ENCODE results near the gene GPR139. TPM values are rescaled to one million over a fixed set of nuclear protein-coding genes. Genes with fewer than 3 reads are reported as not detected.

GPR139 gene
- total and polyA plus RNA-seq, 4 donors: not detected

DNA sequence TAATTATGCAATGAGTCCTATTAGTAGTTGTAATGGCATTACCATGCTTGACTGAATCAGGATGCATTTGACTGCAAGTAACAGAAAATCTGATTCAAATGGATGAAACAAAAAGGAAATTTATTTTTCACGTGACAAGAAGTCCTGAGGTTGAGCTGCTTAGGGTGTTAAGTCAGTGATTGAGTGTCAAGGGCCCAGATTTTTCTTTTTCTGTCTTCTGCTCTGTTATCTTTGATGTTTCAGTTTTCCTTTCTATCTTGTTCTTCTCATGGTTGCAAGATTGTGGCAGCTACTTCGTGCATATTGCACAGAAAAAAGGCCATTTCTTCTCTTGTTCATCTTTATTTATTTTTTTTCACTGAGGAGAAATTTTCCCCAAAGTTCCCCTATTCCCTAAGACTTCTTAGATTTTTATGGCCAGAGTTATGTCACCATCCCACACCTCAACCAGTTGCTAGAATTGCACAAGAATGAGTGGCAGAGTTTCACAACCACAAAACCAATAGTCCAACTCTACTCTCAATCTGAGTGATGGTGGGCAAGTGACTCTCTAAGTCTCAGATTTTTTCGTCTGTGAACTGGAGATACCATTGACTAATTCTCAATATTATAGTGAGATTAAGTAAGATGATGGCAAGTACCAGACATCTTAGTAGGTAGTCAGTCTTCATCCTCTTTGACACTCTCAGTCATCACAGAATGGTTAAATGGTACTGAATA lies 15.7 kb upstream of the GPR139 start:
- Histone ChIP-seq H3K27ac (ENCODE audit: low read depth in 1 of 2, low read length in 2 of 2) (no peak overlapping the region), H3K4me1 (ENCODE audit: control insufficient read depth in 4 of 4, insufficient read depth in 4 of 4, low read length in 3 of 4) (no peaks in the 10 kb centered on the region), H3K9me3 (ENCODE audit: control insufficient read depth in 4 of 4, low read length in 3 of 4) (no peaks in the 10 kb centered on the region), H3K36me3 (ENCODE audit: control insufficient read depth in 4 of 4, insufficient read depth in 3 of 4, low read depth in 1 of 4, low read length in 3 of 4) (no peaks in the 10 kb centered on the region), H3K9ac (ENCODE audit: low read depth in 1 of 2, low read length in 2 of 2) (no peak overlapping the region), H3K27me3 (ENCODE audit: control insufficient read depth in 4 of 4, insufficient read depth in 4 of 4, low read length in 3 of 4) (peaks cover 0 to 6% (median under 1%) of the 10 kb centered on the region in 4 donors), H3K4me3 (ENCODE audit: low read depth in 1 of 3, low read length in 3 of 3) (no peak overlapping the region)
- no peak for DNase-seq (ENCODE audit: low spot score)
- 40% methylated on average over 3 of the region's 3 CpGs for WGBS
- no peak for TF ChIP-seq FOXA1 (IDR thresholded peaks at IDR 0.05)

DNA sequence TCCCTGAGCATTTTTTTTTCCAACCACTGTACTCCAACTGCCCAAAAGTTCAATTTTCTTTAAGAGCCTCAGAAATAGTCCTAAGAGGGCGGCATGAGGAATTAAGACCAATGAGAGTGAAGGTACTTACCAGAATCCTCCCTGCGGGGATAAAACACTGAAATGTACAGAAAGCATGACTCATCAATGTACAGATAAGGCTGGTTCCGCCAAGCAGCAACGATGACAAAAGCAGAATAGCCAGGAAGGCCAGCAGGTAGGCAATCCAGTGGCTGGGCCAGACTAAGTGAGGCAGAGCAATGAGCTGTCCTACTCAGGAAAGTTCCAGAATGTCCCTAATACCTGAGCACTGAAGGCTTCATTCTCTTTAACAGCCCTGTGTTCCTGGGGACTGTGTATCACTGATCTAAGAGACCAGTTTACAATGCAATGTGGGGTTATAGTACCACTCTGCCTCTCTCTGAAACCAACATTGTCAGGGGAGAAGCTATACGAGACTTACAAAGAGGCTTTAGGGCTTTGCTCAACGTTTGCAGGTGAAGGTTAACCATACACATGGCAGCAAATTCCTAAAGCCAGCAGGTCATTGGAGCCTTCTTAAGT lies 11.0 kb upstream of the GPR139 start:
- 51% methylated on average over 6 of the region's 6 CpGs for WGBS
- Histone ChIP-seq H3K4me3 (ENCODE audit: low read depth in 1 of 3, low read length in 3 of 3) (no peak overlapping the region), H3K4me1 (ENCODE audit: control insufficient read depth in 4 of 4, insufficient read depth in 4 of 4, low read length in 3 of 4) (no peaks in the 10 kb centered on the region), H3K27ac (ENCODE audit: low read depth in 1 of 2, low read length in 2 of 2) (no peak overlapping the region), H3K9me3 (ENCODE audit: control insufficient read depth in 4 of 4, low read length in 3 of 4) (no peaks in the 10 kb centered on the region), H3K27me3 (ENCODE audit: control insufficient read depth in 4 of 4, insufficient read depth in 4 of 4, low read length in 3 of 4) (peaks cover 0 to 13% (median 0%) of the 10 kb centered on the region in 4 donors), H3K9ac (ENCODE audit: low read depth in 1 of 2, low read length in 2 of 2) (no peak overlapping the region), H3K36me3 (ENCODE audit: control insufficient read depth in 4 of 4, insufficient read depth in 3 of 4, low read depth in 1 of 4, low read length in 3 of 4) (no peaks in the 10 kb centered on the region)
- TF ChIP-seq, protein P1, sequence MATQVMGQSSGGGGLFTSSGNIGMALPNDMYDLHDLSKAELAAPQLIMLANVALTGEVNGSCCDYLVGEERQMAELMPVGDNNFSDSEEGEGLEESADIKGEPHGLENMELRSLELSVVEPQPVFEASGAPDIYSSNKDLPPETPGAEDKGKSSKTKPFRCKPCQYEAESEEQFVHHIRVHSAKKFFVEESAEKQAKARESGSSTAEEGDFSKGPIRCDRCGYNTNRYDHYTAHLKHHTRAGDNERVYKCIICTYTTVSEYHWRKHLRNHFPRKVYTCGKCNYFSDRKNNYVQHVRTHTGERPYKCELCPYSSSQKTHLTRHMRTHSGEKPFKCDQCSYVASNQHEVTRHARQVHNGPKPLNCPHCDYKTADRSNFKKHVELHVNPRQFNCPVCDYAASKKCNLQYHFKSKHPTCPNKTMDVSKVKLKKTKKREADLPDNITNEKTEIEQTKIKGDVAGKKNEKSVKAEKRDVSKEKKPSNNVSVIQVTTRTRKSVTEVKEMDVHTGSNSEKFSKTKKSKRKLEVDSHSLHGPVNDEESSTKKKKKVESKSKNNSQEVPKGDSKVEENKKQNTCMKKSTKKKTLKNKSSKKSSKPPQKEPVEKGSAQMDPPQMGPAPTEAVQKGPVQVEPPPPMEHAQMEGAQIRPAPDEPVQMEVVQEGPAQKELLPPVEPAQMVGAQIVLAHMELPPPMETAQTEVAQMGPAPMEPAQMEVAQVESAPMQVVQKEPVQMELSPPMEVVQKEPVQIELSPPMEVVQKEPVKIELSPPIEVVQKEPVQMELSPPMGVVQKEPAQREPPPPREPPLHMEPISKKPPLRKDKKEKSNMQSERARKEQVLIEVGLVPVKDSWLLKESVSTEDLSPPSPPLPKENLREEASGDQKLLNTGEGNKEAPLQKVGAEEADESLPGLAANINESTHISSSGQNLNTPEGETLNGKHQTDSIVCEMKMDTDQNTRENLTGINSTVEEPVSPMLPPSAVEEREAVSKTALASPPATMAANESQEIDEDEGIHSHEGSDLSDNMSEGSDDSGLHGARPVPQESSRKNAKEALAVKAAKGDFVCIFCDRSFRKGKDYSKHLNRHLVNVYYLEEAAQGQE (IDR thresholded peaks at IDR 0.05): no peak
- no peak for DNase-seq (ENCODE audit: low spot score)

DNA sequence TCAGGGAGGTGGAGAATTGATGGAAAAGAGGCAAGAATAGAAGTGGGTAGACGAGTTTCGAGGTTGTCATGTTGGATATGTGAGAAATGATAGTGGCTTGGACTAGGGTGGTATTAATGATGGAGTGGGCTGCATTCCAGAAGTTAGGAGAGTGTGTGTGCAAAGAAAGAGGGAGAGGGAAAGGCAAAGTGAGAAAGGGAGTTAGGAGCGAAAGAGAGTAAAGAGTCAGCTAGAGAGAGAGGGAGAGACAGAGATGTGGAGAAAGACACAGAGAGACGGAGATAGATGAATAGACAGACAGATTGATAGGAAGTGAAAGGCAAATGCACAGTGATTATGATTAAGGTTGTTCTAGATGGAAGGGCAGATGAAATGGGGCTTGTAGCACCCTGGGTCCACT lies 5.4 kb upstream of the GPR139 start:
- TF ChIP-seq, protein P2, sequence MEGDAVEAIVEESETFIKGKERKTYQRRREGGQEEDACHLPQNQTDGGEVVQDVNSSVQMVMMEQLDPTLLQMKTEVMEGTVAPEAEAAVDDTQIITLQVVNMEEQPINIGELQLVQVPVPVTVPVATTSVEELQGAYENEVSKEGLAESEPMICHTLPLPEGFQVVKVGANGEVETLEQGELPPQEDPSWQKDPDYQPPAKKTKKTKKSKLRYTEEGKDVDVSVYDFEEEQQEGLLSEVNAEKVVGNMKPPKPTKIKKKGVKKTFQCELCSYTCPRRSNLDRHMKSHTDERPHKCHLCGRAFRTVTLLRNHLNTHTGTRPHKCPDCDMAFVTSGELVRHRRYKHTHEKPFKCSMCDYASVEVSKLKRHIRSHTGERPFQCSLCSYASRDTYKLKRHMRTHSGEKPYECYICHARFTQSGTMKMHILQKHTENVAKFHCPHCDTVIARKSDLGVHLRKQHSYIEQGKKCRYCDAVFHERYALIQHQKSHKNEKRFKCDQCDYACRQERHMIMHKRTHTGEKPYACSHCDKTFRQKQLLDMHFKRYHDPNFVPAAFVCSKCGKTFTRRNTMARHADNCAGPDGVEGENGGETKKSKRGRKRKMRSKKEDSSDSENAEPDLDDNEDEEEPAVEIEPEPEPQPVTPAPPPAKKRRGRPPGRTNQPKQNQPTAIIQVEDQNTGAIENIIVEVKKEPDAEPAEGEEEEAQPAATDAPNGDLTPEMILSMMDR (IDR thresholded peaks at IDR 0.05; ENCODE audit: low read depth, low read length, missing input control): no peak
- TF ChIP-seq NR2F2 (IDR thresholded peaks at IDR 0.05) (no peak), RXRA (IDR thresholded peaks at IDR 0.05) (no peak), ATF3 (IDR thresholded peaks at IDR 0.05) (no peak), FOXA1 (IDR thresholded peaks at IDR 0.05) (no peak)
- H3K4me1 ChIP-seq (ENCODE audit: control insufficient read depth in 4 of 4, insufficient read depth in 4 of 4, low read length in 3 of 4): no peaks in the 10 kb centered on the region
- H3K36me3 ChIP-seq (ENCODE audit: control insufficient read depth in 4 of 4, insufficient read depth in 3 of 4, low read depth in 1 of 4, low read length in 3 of 4): no peaks in the 10 kb centered on the region
- no peak overlapping the region for H3K4me3 ChIP-seq (ENCODE audit: low read depth in 1 of 3, low read length in 3 of 3)
- H3K9me3 ChIP-seq (ENCODE audit: control insufficient read depth in 4 of 4, low read length in 3 of 4): no peaks in the 10 kb centered on the region
- no peak overlapping the region for H3K27ac ChIP-seq (ENCODE audit: low read depth in 1 of 2, low read length in 2 of 2)
- 84% methylated on average over 4 of the region's 4 CpGs for WGBS
- DNase-seq (ENCODE audit: low spot score): no peak
- H3K9ac ChIP-seq (ENCODE audit: low read depth in 1 of 2, low read length in 2 of 2): no peak overlapping the region
- peaks cover 0 to 9% (median under 1%) of the 10 kb centered on the region in 4 donors for H3K27me3 ChIP-seq (ENCODE audit: control insufficient read depth in 4 of 4, insufficient read depth in 4 of 4, low read length in 3 of 4)

Measured in liver (tissue), 9 donors.